Loucy (cell line): ENCODE measurements around the gene GALNT7.

Source experiments
- H2AFZ ChIP-seq: fragments of 200-600 bp; sonication (generic); 2 replicates; pipeline ENCODE4 v1.6.0; 2016; ENCODE audit warnings: antibody characterized with exemption, mild to moderate bottlenecking, low read length, moderate library complexity
- H3F3A ChIP-seq: fragments of 200-600 bp; 2 replicates; pipeline ENCODE4 v1.6.0; 2016; ENCODE audit warnings: antibody characterized with exemption, low read depth, mild to moderate bottlenecking
- H3K27me3 ChIP-seq: fragments of 200-600 bp; sonication (generic); 2 replicates; pipeline ENCODE4 v1.6.1; 2014; ENCODE audit warnings: low read length, mild to moderate bottlenecking; ENCODE audit not compliant: insufficient read depth, poor library complexity, severe bottlenecking
- H3K36me3 ChIP-seq: fragments of 200-600 bp; sonication (generic); 2 replicates; pipeline ENCODE4 v1.6.1; 2016; ENCODE audit warnings: low read length; ENCODE audit not compliant: insufficient read depth
- H3K4me1 ChIP-seq: fragments of 200-600 bp; sonication (generic); 2 replicates; pipeline ENCODE4 v1.5.1; 2014; ENCODE audit warnings: low read length, mild to moderate bottlenecking; ENCODE audit not compliant: insufficient read depth, poor library complexity, severe bottlenecking
- H3K4me2 ChIP-seq: fragments of 200-600 bp; sonication (generic); 2 replicates; pipeline ENCODE4 v1.6.0; 2014; ENCODE audit warnings: antibody characterized with exemption, low read length, low read depth, mild to moderate bottlenecking; ENCODE audit not compliant: poor library complexity, severe bottlenecking
- H3K4me3 ChIP-seq: fragments of 200-600 bp; sonication (generic); 2 replicates; pipeline ENCODE4 v1.5.1; 2014; ENCODE audit warnings: low read length, mild to moderate bottlenecking, mixed read lengths; ENCODE audit not compliant: poor library complexity, severe bottlenecking
- H3K79me2 ChIP-seq: fragments of 200-600 bp; sonication (generic); 2 replicates; pipeline ENCODE4 v1.6.1; 2014; ENCODE audit warnings: low read length; ENCODE audit not compliant: insufficient read depth
- H3K9ac ChIP-seq: fragments of 200-600 bp; sonication (generic); 2 replicates; pipeline ENCODE4 v1.6.0; 2014; ENCODE audit warnings: mild to moderate bottlenecking, low read depth, low read length, moderate library complexity; ENCODE audit not compliant: poor library complexity, severe bottlenecking
- H3K9me2 ChIP-seq: fragments of 200-600 bp; sonication (generic); replicated peaks from 2 replicates; pipeline ENCODE4 v1.6.1; 2016; ENCODE audit warnings: low read depth, low read length, mixed read lengths
- H3K9me3 ChIP-seq: fragments of 200-600 bp; sonication (generic); 2 replicates; pipeline ENCODE4 v1.6.1; 2014; ENCODE audit warnings: mild to moderate bottlenecking, antibody characterized with exemption, low read length, low read depth; ENCODE audit not compliant: insufficient read depth
- H4K20me1 ChIP-seq: fragments of 200-600 bp; sonication (generic); 2 replicates; pipeline ENCODE4 v1.6.0; 2014; ENCODE audit warnings: antibody characterized with exemption, low read length, mild to moderate bottlenecking; ENCODE audit not compliant: insufficient read depth, poor library complexity, severe bottlenecking
- CTCF ChIP-seq: fragments of 200-600 bp; sonication (generic); conservative IDR thresholded peaks from 2 replicates; pipeline ENCODE4 v1.5.1; 2014; ENCODE audit warnings: mild to moderate bottlenecking, antibody characterized with exemption, low read length
- EZH2phosphoT487 ChIP-seq: fragments of 200-600 bp; IDR thresholded peaks from 2 replicates; pipeline ENCODE4 v1.6.1; 2018; ENCODE audit warnings: antibody characterized with exemption, mild to moderate bottlenecking, moderate library complexity, borderline replicate concordance

The GALNT7 gene

GRCh38 chr4:173152104-173152503 lies 16.5 kb upstream of the GALNT7 start:
- no peaks in the 10 kb centered on the region for H3K36me3 ChIP-seq
- no peaks in the 10 kb centered on the region for H3K79me2 ChIP-seq

GRCh38 chr4:173153445-173153844 lies 15.2 kb upstream of the GALNT7 start:
- no peak overlapping the region for H2AFZ ChIP-seq
- H3K9ac ChIP-seq, result no peak overlapping the region
- no peaks in the 10 kb centered on the region for H3K9me3 ChIP-seq
- TF ChIP-seq CTCF, result no peak
- TF ChIP-seq EZH2phosphoT487, result no peak
- H3K36me3 ChIP-seq, result no peaks in the 10 kb centered on the region
- no peaks in the 10 kb centered on the region for H4K20me1 ChIP-seq
- no peaks in the 10 kb centered on the region for H3K4me1 ChIP-seq
- H3F3A ChIP-seq, result no peaks in the 10 kb centered on the region
- H3K4me2 ChIP-seq, result no peak overlapping the region
- no peaks in the 10 kb centered on the region for H3K79me2 ChIP-seq
- H3K9me2 ChIP-seq, result no peaks in the 10 kb centered on the region
- no peak overlapping the region for H3K4me3 ChIP-seq
- H3K27me3 ChIP-seq, result no peaks in the 10 kb centered on the region

More at GRCh38 chr4:173152104-173152503, 16.5 kb upstream of the GALNT7 start:
- Histone ChIP-seq H3K4me1 (no peaks in the 10 kb centered on the region), H3K27me3 (no peaks in the 10 kb centered on the region), H3K4me3 (no peak overlapping the region), H2AFZ (no peak overlapping the region), H3K9ac (no peak overlapping the region), H3K9me2 (no peaks in the 10 kb centered on the region), H3F3A (no peaks in the 10 kb centered on the region), H3K9me3 (no peaks in the 10 kb centered on the region), H3K4me2 (no peak overlapping the region), H4K20me1 (no peaks in the 10 kb centered on the region)
- TF ChIP-seq CTCF (no peak), EZH2phosphoT487 (no peak)

DNA sequence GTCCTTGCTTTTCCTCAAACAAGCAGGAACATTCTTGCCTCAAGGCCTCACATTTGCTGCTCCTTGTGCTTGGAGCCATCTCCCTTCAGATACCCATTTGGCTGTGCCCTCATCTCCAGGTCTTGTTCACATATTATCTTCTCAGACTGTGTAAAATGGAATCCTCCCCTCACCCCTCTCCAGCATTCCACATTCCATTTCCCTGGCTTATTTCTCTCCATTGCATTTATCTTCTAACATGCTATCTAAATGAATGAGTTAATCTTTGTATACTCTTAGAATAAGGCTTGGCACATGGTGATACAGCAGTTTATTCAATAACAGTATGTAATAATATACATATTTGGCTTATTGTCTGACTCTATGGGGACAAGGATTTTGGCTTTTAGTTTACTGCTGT lies 8.8 kb upstream of the GALNT7 start:
- 0 out of 2 replicates have a peak, but pooled peaks cover 2% of the 10 kb centered on the region for H3F3A ChIP-seq
- TF ChIP-seq EZH2phosphoT487 (no peak), CTCF (no peak)

More for the DNA sequence above, 8.8 kb upstream of the GALNT7 start:
- H3K9ac ChIP-seq, result no peak overlapping the region
- no peaks in the 10 kb centered on the region for H3K9me2 ChIP-seq
- H3K36me3 ChIP-seq, result no peaks in the 10 kb centered on the region
- H3K9me3 ChIP-seq, result no peaks in the 10 kb centered on the region
- no peaks in the 10 kb centered on the region for H3K79me2 ChIP-seq
- H4K20me1 ChIP-seq, result no peaks in the 10 kb centered on the region
- H3K4me1 ChIP-seq, result peaks cover 11% of the 10 kb centered on the region
- no peak overlapping the region for H3K4me2 ChIP-seq
- H3K4me3 ChIP-seq, result no peak overlapping the region
- H2AFZ ChIP-seq, result no peak overlapping the region
- no peaks in the 10 kb centered on the region for H3K27me3 ChIP-seq
